Measurements from ENCODE around the gene CELF2.

DNA sequence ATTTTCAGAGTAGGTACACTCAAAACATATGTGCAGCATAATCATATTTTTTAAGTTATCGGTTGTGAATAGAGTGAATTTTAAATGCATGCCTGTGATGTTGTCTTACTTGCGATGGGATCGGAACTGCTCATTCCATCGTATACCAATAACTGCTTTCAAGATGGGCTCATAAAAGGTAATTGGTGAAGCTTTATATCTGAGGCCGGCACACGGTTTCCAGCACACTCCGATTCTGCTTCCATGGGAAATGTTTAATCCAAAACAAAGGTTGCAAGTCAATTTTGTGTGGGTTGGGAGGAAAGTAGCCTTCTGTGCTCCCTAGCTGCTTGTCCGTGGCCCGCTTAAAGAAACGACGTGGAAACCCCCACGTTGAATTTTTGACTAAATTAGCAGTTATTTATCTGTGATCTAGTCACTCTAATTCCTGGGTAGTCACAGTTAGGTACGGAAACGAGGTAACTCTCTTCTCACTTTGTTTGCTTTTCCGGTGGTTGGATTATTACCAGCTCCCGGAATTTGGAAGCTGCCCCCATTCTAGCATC, 10.1 kb upstream of the CELF2 start:
- TF ChIP-seq POLR2A (IDR thresholded peaks at IDR 0.05) (no peak), POLR2AphosphoS5 (IDR thresholded peaks at IDR 0.05) (no peak)
- TF ChIP-seq, protein P1, sequence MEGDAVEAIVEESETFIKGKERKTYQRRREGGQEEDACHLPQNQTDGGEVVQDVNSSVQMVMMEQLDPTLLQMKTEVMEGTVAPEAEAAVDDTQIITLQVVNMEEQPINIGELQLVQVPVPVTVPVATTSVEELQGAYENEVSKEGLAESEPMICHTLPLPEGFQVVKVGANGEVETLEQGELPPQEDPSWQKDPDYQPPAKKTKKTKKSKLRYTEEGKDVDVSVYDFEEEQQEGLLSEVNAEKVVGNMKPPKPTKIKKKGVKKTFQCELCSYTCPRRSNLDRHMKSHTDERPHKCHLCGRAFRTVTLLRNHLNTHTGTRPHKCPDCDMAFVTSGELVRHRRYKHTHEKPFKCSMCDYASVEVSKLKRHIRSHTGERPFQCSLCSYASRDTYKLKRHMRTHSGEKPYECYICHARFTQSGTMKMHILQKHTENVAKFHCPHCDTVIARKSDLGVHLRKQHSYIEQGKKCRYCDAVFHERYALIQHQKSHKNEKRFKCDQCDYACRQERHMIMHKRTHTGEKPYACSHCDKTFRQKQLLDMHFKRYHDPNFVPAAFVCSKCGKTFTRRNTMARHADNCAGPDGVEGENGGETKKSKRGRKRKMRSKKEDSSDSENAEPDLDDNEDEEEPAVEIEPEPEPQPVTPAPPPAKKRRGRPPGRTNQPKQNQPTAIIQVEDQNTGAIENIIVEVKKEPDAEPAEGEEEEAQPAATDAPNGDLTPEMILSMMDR (IDR thresholded peaks at IDR 0.05): no peak
